GM12878 (cell line): ENCODE results near the gene FMNL2. TPM values are rescaled to one million over a fixed set of nuclear protein-coding genes. Genes with fewer than 3 reads are reported as not detected.

Experiments used
- ATAC-seq: fragments of 200-7000 bp; cut with Tn5 transposase; 3 replicates; pipeline ENCODE4 v1.9.1; 2020; ENCODE audit warnings: mild to moderate bottlenecking, moderate library complexity
- BruUV-seq: library from RNA; stranded (reverse); fragments of 400-500 nt; replicated peaks from 2 replicates; lab custom pipeline; 2021; lab: Mats Ljungman, UMichigan
- CTCF ChIA-PET: fragments of 300-600 bp; sonication (Branson Sonifier 250); formaldehyde crosslinking; extraction: SDS; loops from one replicate; lab custom pipeline; 2021; ENCODE audit warnings: inconsistent platforms; lab: Yijun Ruan, JAX
- POLR2A ChIA-PET: fragments of 350-600 bp; formaldehyde crosslinking; extraction: SDS; loops from one replicate; lab custom pipeline; 2021; ENCODE audit warnings: inconsistent platforms; lab: Charles Lee
- RAD21 ChIA-PET: fragments of 300-600 bp; sonication (Branson Sonifier 250); formaldehyde crosslinking; loops from one replicate; lab custom pipeline; 2023; ENCODE audit warnings: antibody characterized with exemption; ENCODE audit not compliant: unreplicated experiment; lab: Charles Lee
- SMC1A ChIA-PET: fragments of 300-600 bp; sonication (Branson Sonifier 250); formaldehyde crosslinking; loops from one replicate; lab custom pipeline; 2023; ENCODE audit not compliant: unreplicated experiment, uncharacterized antibody; lab: Charles Lee
- DNase-seq: peaks from one replicate; pipeline ENCODE4 v3.0.0-alpha.2; 2011; ENCODE audit warnings: low read depth, low spot score
- FAIRE-seq: peaks from 3 replicates; lab custom pipeline; 2011; peaks lifted over from hg19 to GRCh38; lab: Jason Lieb, UNC
- H2AFZ ChIP-seq: 2 replicates; pipeline ENCODE4 v1.6.0; 2011; ENCODE audit warnings: low read depth, low read length, control low read depth; ENCODE audit not compliant: control insufficient read depth
- H3K27ac ChIP-seq: 2 replicates; pipeline ENCODE4 v1.5.1; 2011; ENCODE audit warnings: control low read depth; ENCODE audit not compliant: control insufficient read depth, insufficient read depth
- H3K27me3 ChIP-seq, 2 experiments: replicated peaks in 1 of 2; 2 replicates each; pipeline versions ENCODE4 v1.6.0 to v1.6.1; 2011; ENCODE audit warnings: low read length in 1 of 2; ENCODE audit not compliant: control insufficient read depth in 2 of 2, insufficient read depth in 2 of 2
- H3K36me3 ChIP-seq, 2 experiments: 2 replicates each; pipeline ENCODE4 v1.5.1; 2011; ENCODE audit warnings: low read length in 1 of 2; ENCODE audit not compliant: control insufficient read depth in 2 of 2, insufficient read depth in 2 of 2
- H3K4me1 ChIP-seq: 2 replicates; pipeline ENCODE4 v1.6.1; 2011; ENCODE audit warnings: mild to moderate bottlenecking, low read length, moderate library complexity, mixed read lengths; ENCODE audit not compliant: control insufficient read depth, insufficient read depth
- H3K4me2 ChIP-seq: 2 replicates; pipeline ENCODE4 v1.6.0; 2011; ENCODE audit warnings: control low read depth; ENCODE audit not compliant: control insufficient read depth, insufficient read depth
- H3K4me3 ChIP-seq: fragments of 200-600 bp; sonication (generic); 2 replicates; pipeline ENCODE4 v1.5.1; 2016
- H3K79me2 ChIP-seq: 2 replicates; pipeline ENCODE4 v1.6.0; 2011; ENCODE audit warnings: low read length; ENCODE audit not compliant: control insufficient read depth, insufficient read depth
- H3K9ac ChIP-seq: 2 replicates; pipeline ENCODE4 v1.8.0; 2011; ENCODE audit warnings: low read length, control low read depth, mixed read lengths; ENCODE audit not compliant: control insufficient read depth, insufficient read depth
- H3K9me3 ChIP-seq: replicated peaks from 3 replicates; pipeline ENCODE4 v1.5.1; 2011; ENCODE audit warnings: mild to moderate bottlenecking, low read length; ENCODE audit not compliant: control insufficient read depth, insufficient read depth
- H4K20me1 ChIP-seq: 2 replicates; pipeline ENCODE4 v1.6.0; 2011; ENCODE audit not compliant: control insufficient read depth, insufficient read depth
- CHD1 ChIP-seq: IDR thresholded peaks from 2 replicates; pipeline ENCODE4 v1.6.1; 2012; ENCODE audit warnings: low read depth, low read length, improper control_type of control experiment
- EGR1 ChIP-seq, 2 experiments: IDR thresholded peaks; 1 replicate in 1 of 2; 2 replicates in 1 of 2; pipeline ENCODE4 v1.6.1; 2011 to 2012; ENCODE audit warnings: low read depth in 2 of 2, low read length in 2 of 2, borderline replicate concordance in 1 of 2, mild to moderate bottlenecking in 1 of 2, moderate library complexity in 1 of 2
- JUNB ChIP-seq: IDR thresholded peaks from 2 replicates; pipeline ENCODE4 v1.6.1; 2016; ENCODE audit warnings: antibody characterized with exemption, mild to moderate bottlenecking
- SIX5 ChIP-seq: IDR thresholded peaks from 2 replicates; pipeline ENCODE4 v1.6.1; 2011; ENCODE audit warnings: mild to moderate bottlenecking, low read depth, low read length, moderate library complexity; ENCODE audit not compliant: severe bottlenecking
- SRF ChIP-seq, 2 experiments: IDR thresholded peaks; 2 replicates each; pipeline ENCODE4 v1.6.1; 2011; ENCODE audit warnings: low read depth in 2 of 2, low read length in 2 of 2, mild to moderate bottlenecking in 1 of 2, moderate library complexity in 1 of 2
- TCF3 ChIP-seq: IDR thresholded peaks from 2 replicates; pipeline ENCODE4 v1.6.1; 2012; ENCODE audit warnings: low read depth, mild to moderate bottlenecking, low read length, borderline replicate concordance; ENCODE audit not compliant: insufficient read depth
- ZNF207 ChIP-seq: fragments of 450-650 bp; IDR thresholded peaks from 2 replicates; pipeline ENCODE4 v1.6.1; 2014; ENCODE audit warnings: antibody characterized with exemption, mild to moderate bottlenecking, borderline replicate concordance
- WGBS: methylation state at CpG from one replicate; pipeline ENCODE4 v1.1.6; 2016; ENCODE audit warnings: low lambda C conversion rate; ENCODE audit not compliant: insufficient replicate concordance, insufficient coverage; ENCODE audit errors: missing lambda C conversion rate; 5-methylcytosine and 5-hydroxymethylcytosine counted together
- in situ Hi-C: fragments of 300-500 bp; cut with MboI; formaldehyde crosslinking; loops from 9 replicates; pipeline ENCODE4 v1.14.3; 2018; ENCODE audit warnings: mixed read lengths
- intact Hi-C: fragments of 100-400 bp; cut with micrococcal nuclease; formaldehyde crosslinking; loops from one replicate; pipeline ENCODE4 v1.14.2; 2022; ENCODE audit not compliant: unreplicated experiment
- polyA plus RNA-seq, 11 experiments: library from polyadenylated mRNA; depleted of rRNA in 4 of 11; unstranded in 6 of 11; stranded (reverse) in 5 of 11; fragments of >200 nt; fragmentation: Nextera tagmentation in 4 of 11; fragmentation: Illumina TruSeq in 1 of 11; extraction: Ambion mirVana in 4 of 11; extraction: Trizol in 1 of 11; gene quantifications; 1 replicate in 1 of 11; 2 replicates in 10 of 11; pipeline versions ENCODE4 v1.2.1 to v1.2.3, GENCODE V29; 2011 to 2016; ENCODE audit warnings: inconsistent platforms in 2 of 11, missing spikeins in 2 of 11, low read depth in 1 of 11
- total RNA-seq, 4 experiments: library from RNA; depleted of rRNA in 3 of 4; stranded (reverse); fragments of >200 nt in 3 of 4; fragmentation: Illumina TruSeq in 1 of 4; extraction: Trizol in 1 of 4; gene quantifications; 2 replicates each; pipeline versions ENCODE4 v1.2.1 to v1.2.3, GENCODE V29; 2013 to 2021
- TF ChIP-seq, protein P1 (sequence below), 3 experiments: IDR thresholded peaks in 2 of 3; conservative IDR thresholded peaks in 1 of 3; 2 replicates each; pipeline ENCODE4 v1.5.1; 2011; ENCODE audit warnings: low read depth in 3 of 3, low read length in 3 of 3, mild to moderate bottlenecking in 3 of 3, control low read depth in 2 of 3, moderate library complexity in 2 of 3, inconsistent platforms in 1 of 3, mixed read lengths in 1 of 3; ENCODE audit not compliant: control insufficient read depth in 2 of 3, insufficient read depth in 1 of 3; ENCODE audit errors: extremely low read depth in 1 of 3
- TF ChIP-seq, protein P2 (sequence below): fragments of 450-650 bp; IDR thresholded peaks from 2 replicates; pipeline ENCODE4 v1.6.1; 2017; ENCODE audit warnings: mild to moderate bottlenecking, low read depth, inconsistent platforms; ENCODE audit not compliant: poor library complexity, severe bottlenecking
- TF ChIP-seq, protein P3 (sequence below): IDR thresholded peaks from 2 replicates; pipeline ENCODE4 v1.6.1; 2012; ENCODE audit warnings: improper control_type of control experiment, low read depth, low read length; ENCODE audit not compliant: insufficient replicate concordance

Gene FMNL2
- total and polyA plus RNA-seq, 10 of the 15 experiments (the other 5 are each of a cell fraction or from before 2014, with no cell fraction given), result 0.13 to 9.9 (median 0.35) TPM

DNA sequence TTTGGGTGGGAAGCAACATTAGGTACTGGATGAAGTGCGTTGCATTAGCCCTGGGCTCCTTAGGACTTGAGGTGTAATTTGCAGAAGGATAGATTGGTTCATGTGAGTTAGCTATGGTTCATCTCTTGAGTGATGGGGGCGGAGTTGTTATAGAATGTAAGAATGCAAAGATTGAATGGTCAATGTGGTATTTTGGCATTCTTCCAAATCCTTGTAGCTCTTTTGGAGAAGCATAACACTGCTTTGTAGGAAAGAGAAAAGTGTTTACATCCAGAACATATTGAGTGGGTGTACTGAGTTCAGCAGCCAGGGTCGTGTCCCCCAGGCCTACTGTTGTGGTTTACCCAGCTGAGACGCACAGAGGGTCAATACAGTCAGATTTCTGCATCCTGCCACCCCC, 173.5 kb downstream of the FMNL2 start:
- H3K4me2 ChIP-seq, result no peak overlapping the region
- ATAC-seq, result no peak
- no peaks in the 10 kb centered on the region for H4K20me1 ChIP-seq
- no peak for DNase-seq
- H3K9me3 ChIP-seq, result no peaks in the 10 kb centered on the region
- RAD21 ChIA-PET, result interaction anchor here (1.1 to 2.3 kb wide), 2 partner anchors 11 to 65 kb away, joined by 3 to 10 read pairs; no protein-coding TSS in a partner anchor
- no peak overlapping the region for H3K4me3 ChIP-seq
- intact Hi-C loops (loop anchor here (5.0 kb wide), 1 partner anchor 104 kb away; no protein-coding TSS in a partner anchor), in situ Hi-C loops (no loop called here)
- H3K36me3 ChIP-seq, result no peaks in the 10 kb centered on the region
- H3K27me3 ChIP-seq, result no peaks in the 10 kb centered on the region; a peak in 1 of 4 replicates
- no peak for TF ChIP-seq JUNB
- TF ChIP-seq, protein P1, sequence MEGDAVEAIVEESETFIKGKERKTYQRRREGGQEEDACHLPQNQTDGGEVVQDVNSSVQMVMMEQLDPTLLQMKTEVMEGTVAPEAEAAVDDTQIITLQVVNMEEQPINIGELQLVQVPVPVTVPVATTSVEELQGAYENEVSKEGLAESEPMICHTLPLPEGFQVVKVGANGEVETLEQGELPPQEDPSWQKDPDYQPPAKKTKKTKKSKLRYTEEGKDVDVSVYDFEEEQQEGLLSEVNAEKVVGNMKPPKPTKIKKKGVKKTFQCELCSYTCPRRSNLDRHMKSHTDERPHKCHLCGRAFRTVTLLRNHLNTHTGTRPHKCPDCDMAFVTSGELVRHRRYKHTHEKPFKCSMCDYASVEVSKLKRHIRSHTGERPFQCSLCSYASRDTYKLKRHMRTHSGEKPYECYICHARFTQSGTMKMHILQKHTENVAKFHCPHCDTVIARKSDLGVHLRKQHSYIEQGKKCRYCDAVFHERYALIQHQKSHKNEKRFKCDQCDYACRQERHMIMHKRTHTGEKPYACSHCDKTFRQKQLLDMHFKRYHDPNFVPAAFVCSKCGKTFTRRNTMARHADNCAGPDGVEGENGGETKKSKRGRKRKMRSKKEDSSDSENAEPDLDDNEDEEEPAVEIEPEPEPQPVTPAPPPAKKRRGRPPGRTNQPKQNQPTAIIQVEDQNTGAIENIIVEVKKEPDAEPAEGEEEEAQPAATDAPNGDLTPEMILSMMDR (IDR thresholded peaks at IDR 0.05 in 2 of 3, conservative IDR thresholded peaks at IDR 0.05 in 1 of 3; ENCODE audit: control insufficient read depth in 2 of 3, extremely low read depth in 1 of 3, insufficient read depth in 1 of 3, low read depth in 3 of 3, low read length in 3 of 3), result no peak
- no peak for TF ChIP-seq CHD1
- TF ChIP-seq, protein P2, sequence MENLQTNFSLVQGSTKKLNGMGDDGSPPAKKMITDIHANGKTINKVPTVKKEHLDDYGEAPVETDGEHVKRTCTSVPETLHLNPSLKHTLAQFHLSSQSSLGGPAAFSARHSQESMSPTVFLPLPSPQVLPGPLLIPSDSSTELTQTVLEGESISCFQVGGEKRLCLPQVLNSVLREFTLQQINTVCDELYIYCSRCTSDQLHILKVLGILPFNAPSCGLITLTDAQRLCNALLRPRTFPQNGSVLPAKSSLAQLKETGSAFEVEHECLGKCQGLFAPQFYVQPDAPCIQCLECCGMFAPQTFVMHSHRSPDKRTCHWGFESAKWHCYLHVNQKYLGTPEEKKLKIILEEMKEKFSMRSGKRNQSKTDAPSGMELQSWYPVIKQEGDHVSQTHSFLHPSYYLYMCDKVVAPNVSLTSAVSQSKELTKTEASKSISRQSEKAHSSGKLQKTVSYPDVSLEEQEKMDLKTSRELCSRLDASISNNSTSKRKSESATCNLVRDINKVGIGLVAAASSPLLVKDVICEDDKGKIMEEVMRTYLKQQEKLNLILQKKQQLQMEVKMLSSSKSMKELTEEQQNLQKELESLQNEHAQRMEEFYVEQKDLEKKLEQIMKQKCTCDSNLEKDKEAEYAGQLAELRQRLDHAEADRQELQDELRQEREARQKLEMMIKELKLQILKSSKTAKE, result no peak
- no peak for TF ChIP-seq TCF3
- no peak for TF ChIP-seq SIX5
- TF ChIP-seq EGR1 (IDR thresholded peaks at IDR 0.05; ENCODE audit: borderline replicate concordance in 1 of 2, low read depth in 2 of 2, low read length in 2 of 2), result no peak
- TF ChIP-seq, protein P3, sequence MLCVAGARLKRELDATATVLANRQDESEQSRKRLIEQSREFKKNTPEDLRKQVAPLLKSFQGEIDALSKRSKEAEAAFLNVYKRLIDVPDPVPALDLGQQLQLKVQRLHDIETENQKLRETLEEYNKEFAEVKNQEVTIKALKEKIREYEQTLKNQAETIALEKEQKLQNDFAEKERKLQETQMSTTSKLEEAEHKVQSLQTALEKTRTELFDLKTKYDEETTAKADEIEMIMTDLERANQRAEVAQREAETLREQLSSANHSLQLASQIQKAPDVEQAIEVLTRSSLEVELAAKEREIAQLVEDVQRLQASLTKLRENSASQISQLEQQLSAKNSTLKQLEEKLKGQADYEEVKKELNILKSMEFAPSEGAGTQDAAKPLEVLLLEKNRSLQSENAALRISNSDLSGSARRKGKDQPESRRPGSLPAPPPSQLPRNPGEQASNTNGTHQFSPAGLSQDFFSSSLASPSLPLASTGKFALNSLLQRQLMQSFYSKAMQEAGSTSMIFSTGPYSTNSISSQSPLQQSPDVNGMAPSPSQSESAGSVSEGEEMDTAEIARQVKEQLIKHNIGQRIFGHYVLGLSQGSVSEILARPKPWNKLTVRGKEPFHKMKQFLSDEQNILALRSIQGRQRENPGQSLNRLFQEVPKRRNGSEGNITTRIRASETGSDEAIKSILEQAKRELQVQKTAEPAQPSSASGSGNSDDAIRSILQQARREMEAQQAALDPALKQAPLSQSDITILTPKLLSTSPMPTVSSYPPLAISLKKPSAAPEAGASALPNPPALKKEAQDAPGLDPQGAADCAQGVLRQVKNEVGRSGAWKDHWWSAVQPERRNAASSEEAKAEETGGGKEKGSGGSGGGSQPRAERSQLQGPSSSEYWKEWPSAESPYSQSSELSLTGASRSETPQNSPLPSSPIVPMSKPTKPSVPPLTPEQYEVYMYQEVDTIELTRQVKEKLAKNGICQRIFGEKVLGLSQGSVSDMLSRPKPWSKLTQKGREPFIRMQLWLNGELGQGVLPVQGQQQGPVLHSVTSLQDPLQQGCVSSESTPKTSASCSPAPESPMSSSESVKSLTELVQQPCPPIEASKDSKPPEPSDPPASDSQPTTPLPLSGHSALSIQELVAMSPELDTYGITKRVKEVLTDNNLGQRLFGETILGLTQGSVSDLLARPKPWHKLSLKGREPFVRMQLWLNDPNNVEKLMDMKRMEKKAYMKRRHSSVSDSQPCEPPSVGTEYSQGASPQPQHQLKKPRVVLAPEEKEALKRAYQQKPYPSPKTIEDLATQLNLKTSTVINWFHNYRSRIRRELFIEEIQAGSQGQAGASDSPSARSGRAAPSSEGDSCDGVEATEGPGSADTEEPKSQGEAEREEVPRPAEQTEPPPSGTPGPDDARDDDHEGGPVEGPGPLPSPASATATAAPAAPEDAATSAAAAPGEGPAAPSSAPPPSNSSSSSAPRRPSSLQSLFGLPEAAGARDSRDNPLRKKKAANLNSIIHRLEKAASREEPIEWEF, result no peak
- TF ChIP-seq ZNF207, result no peak
- no peak for TF ChIP-seq SRF (IDR thresholded peaks at IDR 0.05; ENCODE audit: low read depth in 2 of 2, low read length in 2 of 2)
- CTCF ChIA-PET, result interaction anchor here (0.5 kb wide), 1 partner anchor 90 kb away, joined by 3 read pairs; no protein-coding TSS in a partner anchor
- H3K27ac ChIP-seq, result no peak overlapping the region
- H3K4me1 ChIP-seq, result peaks cover 11% of the 10 kb centered on the region; the same call in 1 of the 2 replicates
- no peak for FAIRE-seq
- POLR2A ChIA-PET, result no interaction called here
- H3K79me2 ChIP-seq, result no peaks in the 10 kb centered on the region; the same call in 1 of the 2 replicates
- SMC1A ChIA-PET, result interaction anchor here (2.8 kb wide), 1 partner anchor 11 kb away, joined by 23 read pairs; no protein-coding TSS in a partner anchor
- BruUV-seq, result no TSS peak
- no peak overlapping the region for H2AFZ ChIP-seq
- WGBS, result 65% methylated on average over 4 of the region's 4 CpGs
- no peak overlapping the region for H3K9ac ChIP-seq
